Amniotic stem cell (primary cell): Measurements from ENCODE around the gene CDKL1.

Experiments
- DNase-seq: peaks from one replicate; lab custom pipeline; 2025; lab: John Stamatoyannopoulos, UW

The CDKL1 gene

GRCh38 chr14:50396631-50397389 is at the start of gene CDKL1:
CDKL1 (minus strand) TSS chr14:50396881; CDS start chr14:50395868, 1,013 bp downstream.
- peak; percentile 44 for DNase-seq

- no peak for DNase-seq
Measured at GRCh38 chr14:50434528-50434927, 37.8 kb upstream of the CDKL1 start.

DNA sequence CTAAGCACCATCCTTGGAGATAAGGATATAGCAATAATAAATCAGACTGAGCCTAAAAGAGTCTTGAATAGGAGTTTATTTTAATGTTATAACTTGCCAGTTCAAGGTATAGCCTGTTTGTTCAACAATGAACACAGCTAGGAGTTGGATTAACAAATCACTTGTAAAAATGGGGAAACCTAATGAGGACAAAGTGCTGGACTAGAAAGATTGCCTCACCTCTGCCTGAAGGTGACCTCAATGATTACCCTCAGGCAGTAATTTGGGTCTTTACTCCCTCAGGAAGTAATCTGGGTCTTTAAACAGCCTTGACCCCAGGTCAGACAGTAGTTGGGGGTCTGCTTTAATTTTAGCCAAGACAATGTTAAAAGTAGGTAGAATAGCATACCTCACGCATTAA is 35.5 kb upstream of the CDKL1 start:
- no peak for DNase-seq

GRCh38 chr14:50425816-50426215 is 29.1 kb upstream of the CDKL1 start:
- DNase-seq, result no peak

GRCh38 chr14:50425105-50425504 is 28.4 kb upstream of the CDKL1 start:
- DNase-seq, result no peak

DNA sequence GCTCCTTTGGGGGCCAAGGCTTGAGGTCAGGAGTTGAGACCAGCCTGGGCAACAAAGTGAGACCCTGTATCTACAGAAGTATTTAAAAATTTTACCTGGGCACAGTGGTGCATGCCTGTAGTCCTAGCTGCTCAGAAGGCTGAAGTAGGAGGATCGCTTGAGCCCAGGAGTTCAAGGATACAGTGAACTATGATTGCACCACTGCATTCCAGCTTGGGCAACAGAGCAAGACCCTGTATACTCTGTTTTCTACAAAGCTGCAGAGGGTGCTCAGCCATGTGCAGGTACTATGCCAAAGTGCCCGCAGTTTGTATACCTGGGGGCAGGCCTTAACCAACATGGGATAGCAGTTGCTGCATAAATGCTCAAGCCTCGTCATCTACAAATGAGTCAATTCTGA is 26.8 kb upstream of the CDKL1 start:
- DNase-seq, result no peak

- DNase-seq, result no peak
Measured at GRCh38 chr14:50421499-50421898, 24.8 kb upstream of the CDKL1 start.

GRCh38 chr14:50417853-50418252 is 21.2 kb upstream of the CDKL1 start:
- DNase-seq, result no peak

DNA sequence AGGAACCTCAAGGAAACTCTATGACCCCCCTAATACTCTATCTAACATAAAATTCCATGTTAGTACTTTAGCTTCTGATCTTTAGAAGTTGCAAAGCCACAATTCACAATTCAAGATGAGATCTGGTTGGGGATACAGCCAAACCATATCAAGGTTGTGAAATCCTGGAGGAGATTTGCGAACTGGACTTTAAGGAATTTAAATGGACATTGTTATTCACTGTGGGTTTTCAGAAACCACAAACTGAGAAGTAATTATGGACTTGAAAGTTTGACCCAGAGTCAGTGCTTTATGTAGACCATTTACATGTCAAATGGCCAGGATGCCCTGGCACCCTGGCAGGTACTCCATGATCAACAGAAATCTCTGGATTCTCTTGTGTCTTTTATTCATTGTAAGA is 14.2 kb upstream of the CDKL1 start:
- DNase-seq, result no peak

DNA sequence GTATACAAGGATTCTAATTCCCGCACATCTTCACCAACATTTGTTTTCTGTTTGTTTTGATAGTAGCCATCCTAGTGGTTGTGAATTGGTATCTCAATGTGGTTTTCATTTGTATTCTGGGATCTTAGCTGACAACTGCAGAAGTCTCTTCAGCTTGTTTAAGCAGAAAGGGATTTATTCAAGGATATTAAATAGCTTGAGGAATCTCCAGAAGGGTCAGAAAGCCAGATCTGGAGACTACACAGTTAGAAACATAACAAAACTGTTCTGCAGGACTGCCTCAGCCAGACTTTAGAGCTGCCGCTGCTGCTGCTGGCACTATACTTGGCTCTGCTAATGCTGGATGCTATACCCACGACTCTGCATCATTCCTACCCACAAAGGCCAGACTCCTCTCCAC is 13.4 kb upstream of the CDKL1 start:
- no peak for DNase-seq

DNA sequence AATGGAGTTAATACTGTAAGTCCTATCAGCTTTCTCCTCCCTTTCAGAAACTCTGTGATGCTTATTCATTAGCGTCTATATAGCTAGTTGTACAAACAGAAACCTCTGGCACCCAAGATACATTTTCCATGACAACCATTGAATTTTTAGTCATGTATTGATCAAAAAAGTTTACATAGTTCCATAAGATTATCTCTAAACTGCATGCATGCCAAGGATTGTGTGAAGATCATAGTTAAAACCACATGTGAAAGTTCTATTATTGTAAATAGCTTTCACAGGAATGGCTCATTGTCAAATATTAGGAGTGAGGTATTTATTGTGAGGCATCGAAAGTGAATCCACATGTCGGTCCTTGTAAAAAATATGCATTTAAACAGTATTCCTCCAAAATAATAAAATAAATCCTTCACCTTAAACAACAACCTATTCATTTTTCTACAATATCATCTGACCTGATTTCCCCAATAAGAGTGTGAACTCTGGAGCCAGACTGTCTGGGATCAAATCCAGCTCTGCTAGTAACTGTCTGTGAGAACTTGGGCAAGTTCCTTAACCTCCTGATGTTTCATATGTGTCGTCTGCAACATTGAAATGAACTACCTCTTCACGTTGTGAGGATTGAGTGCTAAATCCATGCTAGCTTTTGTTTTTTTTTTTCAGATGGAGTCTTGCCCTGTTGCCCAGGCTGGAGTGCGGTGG is 10.6 kb upstream of the CDKL1 start:
- no peak for DNase-seq

GRCh38 chr14:50403419-50403818 is 6.7 kb upstream of the CDKL1 start:
- no peak for DNase-seq

DNA sequence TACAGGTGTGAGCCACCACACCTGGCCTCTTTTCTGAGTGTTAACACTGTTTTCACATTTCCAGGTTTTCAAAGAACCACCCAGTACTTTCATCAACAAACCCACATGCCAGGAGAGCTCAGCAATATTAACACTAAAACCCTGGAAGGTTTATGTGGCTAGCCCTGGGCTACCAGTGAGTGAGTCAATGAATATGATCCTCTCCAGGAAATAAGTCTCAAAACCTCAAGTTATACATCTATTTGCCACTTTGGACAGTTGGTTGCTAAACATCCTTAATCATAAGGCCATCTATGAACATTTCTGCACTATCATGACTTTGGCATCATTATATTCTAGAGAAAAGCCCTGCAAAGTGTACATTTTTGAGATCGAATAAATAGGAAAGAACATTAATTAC is 6.3 kb upstream of the CDKL1 start:
- no peak for DNase-seq

GRCh38 chr14:50400461-50400860 is 3.8 kb upstream of the CDKL1 start:
- no peak for DNase-seq

DNA sequence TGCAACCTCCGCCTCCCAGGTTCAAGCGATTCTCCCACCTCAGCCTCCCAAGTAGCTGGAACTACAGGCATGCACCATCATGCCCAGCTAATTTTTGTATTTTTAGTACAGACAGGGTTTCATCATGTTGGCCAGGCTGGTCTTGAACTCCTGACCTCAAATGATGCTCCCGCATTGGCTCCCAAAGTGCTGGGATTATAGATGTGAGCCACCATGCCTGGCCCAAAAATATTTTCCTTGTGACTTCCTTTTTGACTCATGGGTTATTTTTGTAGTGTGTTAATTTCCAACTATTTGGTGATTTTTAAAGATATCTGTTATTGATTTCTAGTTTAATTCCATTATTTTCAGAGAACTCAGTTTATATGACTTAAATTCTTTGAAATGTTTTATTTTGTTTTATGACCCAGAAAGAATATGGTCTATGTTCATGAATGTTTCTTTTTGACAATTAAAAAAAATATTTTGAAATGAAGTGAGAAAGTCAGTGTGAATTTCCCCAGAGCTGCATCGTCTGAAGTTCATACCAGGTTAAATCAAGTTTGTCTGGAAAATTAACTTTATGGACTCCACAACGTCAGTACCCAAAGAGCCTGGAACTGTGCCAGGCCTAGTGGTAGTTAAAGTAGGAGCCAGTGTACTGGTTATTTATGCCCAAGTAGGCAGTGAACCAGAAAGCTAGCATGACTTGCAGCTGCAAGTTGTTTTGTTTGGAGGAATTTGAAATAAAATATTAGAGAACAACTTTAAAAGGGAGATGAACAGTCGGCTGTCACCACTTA is 2.8 kb upstream of the CDKL1 start:
- DNase-seq, result no peak

- DNase-seq, result no peak
Measured at GRCh38 chr14:50398189-50398580, 1.5 kb upstream of the CDKL1 start.

DNA sequence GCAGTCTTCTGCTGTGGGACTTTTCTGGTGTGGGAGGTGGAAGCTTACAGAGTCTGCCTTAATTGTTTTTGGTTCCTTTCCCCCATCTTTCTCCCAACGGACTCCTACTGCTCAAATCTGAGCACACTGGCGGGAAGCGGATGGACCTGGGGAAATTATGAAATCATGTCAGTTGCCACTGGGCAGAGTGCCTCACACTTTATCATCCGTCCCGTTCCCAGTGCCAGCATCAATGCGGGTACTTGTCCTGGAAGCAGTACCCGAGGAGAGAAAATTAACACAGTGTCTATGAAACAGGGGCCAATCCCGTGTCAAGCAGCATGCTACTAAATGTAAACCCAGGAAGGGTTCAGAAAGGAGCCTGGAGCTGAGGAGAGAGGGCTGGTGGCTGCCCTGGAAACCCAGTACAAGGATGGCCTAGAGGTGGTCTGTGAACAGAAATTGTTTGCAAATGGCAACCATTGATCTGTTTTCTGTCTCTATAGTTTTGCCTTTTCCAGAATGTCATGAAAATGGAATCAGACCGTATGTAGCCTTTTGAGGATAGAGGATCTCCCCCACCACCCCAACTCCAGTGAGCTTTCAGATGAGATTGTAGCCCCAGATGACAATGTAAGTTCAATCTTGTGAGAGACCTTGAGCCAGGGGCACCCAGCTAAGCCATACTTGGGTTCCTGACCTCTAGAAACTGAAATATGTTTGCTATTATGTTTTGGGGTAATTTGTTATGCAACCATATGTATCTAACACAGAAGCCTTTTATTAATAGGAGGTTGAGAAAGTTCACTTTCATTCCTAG is 908 bp upstream of the CDKL1 start:
- no peak for DNase-seq

DNA sequence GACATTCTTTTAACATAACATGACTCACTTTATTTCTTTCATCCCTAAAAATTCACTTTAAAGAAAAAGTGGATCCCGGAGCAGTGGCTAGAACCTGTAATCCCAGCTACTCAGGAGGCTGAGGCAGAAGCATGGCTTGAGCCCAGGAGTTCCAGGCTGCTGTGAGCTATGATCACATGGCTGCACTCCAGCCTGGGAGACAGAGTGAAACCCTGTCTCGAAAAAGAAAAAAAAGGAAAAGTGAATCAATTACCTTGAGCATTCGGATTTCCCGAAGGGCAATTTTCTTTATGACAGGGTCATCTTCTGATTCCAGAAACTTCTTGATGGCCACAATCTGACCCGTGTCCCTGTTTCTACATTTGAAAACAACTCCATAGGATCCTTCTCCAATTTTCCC is 1.2 kb downstream of the CDKL1 start:
- DNase-seq, result no peak

DNA sequence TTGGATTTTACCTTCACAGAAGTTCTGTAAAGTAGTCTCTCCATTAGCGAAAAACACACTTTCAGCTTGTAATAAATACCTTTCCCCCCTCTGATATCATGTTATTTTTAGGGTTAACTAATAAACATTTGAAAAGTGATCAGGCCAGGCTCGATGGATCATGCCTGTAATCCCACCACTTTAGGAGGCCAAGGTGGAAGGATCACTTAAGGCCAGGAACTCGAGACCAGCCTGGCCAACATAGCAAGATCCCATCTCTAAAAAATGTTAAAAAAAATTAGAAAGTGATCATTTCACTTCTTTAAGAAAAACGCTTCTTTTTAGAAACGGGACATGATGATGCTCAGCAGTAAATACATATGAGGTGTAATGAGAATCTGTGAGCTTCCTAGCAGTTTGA is 2.0 kb downstream of the CDKL1 start:
- DNase-seq, result no peak

DNA sequence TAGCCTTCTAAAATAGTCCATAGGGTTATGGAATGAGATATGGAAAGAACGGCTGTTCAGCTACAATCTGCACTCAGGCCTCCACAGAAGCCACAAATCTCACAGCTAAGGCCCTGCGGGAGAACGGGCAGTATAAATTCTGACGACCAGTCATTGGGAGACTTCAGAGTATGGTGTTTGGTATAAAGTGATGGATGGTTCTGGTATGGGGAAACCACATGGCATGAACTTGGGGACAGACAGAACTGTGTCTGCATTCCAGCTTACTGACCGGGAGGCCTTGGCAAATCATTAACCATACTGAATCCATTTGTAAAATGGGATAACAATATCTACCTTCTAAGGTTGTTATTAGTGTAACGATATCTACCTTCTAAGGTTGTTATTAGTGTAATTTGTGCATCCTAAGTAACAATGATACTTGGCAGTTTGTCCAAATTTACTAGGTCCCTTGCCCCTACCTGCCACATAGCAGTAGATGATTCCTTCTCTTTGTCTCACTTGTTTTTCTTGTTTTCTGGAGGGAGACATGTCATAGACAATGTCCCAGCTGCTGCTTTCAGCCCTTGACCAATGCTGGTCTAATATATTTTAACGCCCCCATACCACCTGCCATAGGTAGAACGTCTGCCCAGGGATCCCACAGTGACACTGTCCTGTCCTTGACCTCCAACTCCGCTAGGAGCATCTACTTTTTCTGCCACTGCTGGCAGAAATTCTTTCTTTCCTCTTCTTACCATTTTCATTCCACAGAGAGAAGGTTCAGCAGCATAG is 6.8 kb downstream of the CDKL1 start:
- DNase-seq, result no peak

DNA sequence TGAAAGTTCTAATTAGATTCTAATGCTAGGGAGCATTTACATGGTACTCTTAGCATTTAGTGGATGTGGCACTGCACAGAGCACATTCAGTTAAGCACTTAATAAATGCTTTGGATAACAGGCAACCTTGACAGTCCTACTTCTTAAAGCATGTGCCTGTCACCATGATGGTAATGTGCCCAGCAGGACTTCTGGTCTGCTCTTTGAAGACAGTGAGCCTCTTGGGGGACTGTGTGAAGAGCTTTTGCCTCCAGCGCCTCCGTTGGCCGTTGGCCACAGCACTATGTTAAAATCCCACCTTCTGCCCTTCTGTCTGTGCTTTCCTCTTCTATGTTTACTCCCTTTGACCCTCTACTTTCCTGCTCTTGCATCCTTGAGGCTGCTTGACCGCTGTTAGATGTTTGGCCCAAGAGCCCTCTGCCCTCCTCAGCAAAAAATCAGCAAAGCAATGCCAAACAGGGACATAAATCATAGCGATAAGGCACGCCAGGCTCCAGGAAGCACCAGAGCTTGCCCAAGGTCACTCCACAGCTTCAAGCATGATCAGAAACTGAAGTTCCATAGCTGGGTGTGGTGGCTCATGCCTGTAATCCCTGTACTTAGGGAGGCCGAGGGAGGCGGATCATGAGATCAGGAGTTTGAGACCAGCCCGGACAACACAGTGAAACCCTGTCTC is 8.3 kb downstream of the CDKL1 start:
- DNase-seq, result no peak
